Measurements from ENCODE around the gene TRAPPC10.

TRAPPC10 gene

DNA sequence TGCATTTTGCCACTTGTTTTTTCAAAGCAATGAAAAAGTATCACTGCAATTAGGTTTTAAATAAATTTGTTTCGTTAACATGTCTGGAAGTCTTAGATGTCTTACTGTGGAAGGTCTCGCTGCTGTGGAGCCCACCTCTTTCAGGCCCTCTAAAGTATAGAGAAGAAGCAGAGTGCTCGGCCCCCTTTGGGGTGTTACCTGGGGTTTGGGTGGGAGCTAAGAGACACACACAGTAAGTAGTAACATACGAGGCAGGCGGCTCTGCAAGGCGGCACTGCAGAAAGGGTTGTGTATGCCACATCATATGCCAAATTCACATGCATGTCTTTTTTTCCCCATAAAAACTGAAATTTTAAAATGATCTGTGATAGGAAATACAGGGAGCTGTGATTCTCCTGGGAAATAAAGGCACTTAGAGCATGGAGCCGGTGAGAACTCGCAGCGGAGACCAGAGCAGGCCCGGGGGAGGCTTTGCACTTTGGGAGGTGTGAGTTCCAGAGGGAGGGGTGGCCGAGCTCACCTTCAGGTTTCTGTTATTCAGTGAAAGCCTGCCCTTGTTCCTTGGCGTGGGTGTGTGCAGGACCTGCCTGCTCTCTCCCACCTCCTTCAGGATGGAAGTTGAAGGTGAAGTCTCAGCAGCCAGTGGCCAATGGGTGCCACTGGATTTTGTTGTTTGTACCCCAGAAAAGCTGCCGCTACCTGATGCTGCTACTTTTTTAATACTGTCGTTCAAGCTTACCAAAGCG lies 59.4 kb downstream of the TRAPPC10 start:
- no peaks in the 10 kb centered on the region for H3K79me2 ChIP-seq (ENCODE audit: insufficient read depth, low read depth)
- TF ChIP-seq, protein P1, sequence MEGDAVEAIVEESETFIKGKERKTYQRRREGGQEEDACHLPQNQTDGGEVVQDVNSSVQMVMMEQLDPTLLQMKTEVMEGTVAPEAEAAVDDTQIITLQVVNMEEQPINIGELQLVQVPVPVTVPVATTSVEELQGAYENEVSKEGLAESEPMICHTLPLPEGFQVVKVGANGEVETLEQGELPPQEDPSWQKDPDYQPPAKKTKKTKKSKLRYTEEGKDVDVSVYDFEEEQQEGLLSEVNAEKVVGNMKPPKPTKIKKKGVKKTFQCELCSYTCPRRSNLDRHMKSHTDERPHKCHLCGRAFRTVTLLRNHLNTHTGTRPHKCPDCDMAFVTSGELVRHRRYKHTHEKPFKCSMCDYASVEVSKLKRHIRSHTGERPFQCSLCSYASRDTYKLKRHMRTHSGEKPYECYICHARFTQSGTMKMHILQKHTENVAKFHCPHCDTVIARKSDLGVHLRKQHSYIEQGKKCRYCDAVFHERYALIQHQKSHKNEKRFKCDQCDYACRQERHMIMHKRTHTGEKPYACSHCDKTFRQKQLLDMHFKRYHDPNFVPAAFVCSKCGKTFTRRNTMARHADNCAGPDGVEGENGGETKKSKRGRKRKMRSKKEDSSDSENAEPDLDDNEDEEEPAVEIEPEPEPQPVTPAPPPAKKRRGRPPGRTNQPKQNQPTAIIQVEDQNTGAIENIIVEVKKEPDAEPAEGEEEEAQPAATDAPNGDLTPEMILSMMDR (conservative IDR thresholded peaks at IDR 0.05; ENCODE audit: low read depth, low read length), result no peak
- no peak overlapping the region for H3K4me2 ChIP-seq
- H3K9ac ChIP-seq, result no peak overlapping the region
- no peak overlapping the region for H3K27ac ChIP-seq
- H3K4me3 ChIP-seq (IDR thresholded peaks at IDR 0.05; ENCODE audit: insufficient read depth, low read depth, low read length), result no peak overlapping the region
- no peaks in the 10 kb centered on the region for H4K20me1 ChIP-seq (ENCODE audit: insufficient read depth)
- no peak overlapping the region for H2AFZ ChIP-seq (ENCODE audit: low read depth)
- no peaks in the 10 kb centered on the region; the same call in 1 of the 2 replicates for H3K36me3 ChIP-seq (ENCODE audit: insufficient read depth)
- no peaks in the 10 kb centered on the region for H3K4me1 ChIP-seq (ENCODE audit: low read depth, poor library complexity, severe bottlenecking)
- H3K27me3 ChIP-seq (ENCODE audit: insufficient read depth, low read depth), result no peaks in the 10 kb centered on the region

DNA sequence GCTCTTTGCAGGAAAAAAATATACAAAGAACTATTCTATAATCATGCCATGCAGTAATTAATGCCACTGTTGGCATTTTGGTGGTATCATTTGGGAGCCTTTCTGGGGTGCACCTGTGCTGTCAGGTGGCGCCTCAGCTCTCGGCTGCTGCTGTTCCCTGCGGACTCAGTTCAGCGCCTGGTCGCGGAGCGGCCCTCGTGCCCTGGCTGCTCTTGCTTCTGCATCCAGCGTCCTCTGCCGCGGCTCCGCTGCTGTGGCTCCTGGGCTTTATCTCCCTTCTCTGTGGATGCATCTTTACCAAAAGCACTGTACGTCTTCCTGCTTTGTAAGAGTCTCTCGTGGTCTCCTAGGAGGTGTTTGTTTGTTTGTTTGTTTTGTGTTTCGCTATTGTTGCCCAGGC lies 60.0 kb downstream of the TRAPPC10 start:
- H3K27me3 ChIP-seq (ENCODE audit: insufficient read depth, low read depth), result no peaks in the 10 kb centered on the region
- no peak overlapping the region for H2AFZ ChIP-seq (ENCODE audit: low read depth)
- no peak overlapping the region for H3K4me2 ChIP-seq
- no peaks in the 10 kb centered on the region for H3K79me2 ChIP-seq (ENCODE audit: insufficient read depth, low read depth)
- H3K9ac ChIP-seq, result no peak overlapping the region
- H3K4me1 ChIP-seq (ENCODE audit: low read depth, poor library complexity, severe bottlenecking), result no peaks in the 10 kb centered on the region
- H3K4me3 ChIP-seq (IDR thresholded peaks at IDR 0.05; ENCODE audit: insufficient read depth, low read depth, low read length), result no peak overlapping the region
- H4K20me1 ChIP-seq (ENCODE audit: insufficient read depth), result no peaks in the 10 kb centered on the region
- H3K27ac ChIP-seq, result no peak overlapping the region
- TF ChIP-seq, protein P1 (conservative IDR thresholded peaks at IDR 0.05; ENCODE audit: low read depth, low read length), result no peak
- H3K36me3 ChIP-seq (ENCODE audit: insufficient read depth), result no peaks in the 10 kb centered on the region; the same call in 1 of the 2 replicates

DNA sequence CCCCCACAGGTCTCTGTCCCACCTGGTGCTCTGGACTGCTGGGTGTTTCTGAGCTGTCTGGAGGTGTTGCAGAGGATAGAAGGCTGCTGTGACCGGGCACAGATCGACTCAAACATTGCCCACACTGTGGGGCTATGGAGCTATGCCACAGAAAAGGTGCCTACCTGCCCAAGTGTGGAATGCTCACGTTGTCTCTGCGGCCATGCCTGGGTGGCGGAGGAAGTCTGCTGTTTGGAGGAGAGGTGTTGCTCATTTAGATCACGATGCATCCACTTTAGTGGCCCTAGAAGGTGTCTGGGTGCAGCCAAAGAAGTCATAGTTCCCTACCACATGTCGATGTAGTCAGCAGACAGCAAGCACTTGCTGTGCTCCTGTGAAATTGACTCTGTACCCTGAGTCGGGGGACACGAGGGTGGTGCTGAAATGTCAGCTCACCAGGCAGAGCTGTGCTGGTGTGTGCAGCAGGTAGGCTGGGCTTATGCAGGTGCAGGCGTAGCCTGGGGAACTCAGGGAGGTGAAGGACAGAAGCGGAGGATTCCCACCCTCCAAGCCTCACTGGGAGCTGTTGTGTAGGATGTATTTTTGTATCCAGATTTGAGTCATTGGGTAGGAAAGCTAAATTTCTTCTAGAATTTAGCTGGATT lies 62.3 kb downstream of the TRAPPC10 start:
- Histone ChIP-seq H3K27ac (no peak overlapping the region), H3K4me2 (no peak overlapping the region), H3K79me2 (ENCODE audit: insufficient read depth, low read depth) (no peaks in the 10 kb centered on the region), H2AFZ (ENCODE audit: low read depth) (no peak overlapping the region), H3K27me3 (ENCODE audit: insufficient read depth, low read depth) (no peaks in the 10 kb centered on the region), H3K4me3 (IDR thresholded peaks at IDR 0.05; ENCODE audit: insufficient read depth, low read depth, low read length) (no peak overlapping the region), H4K20me1 (ENCODE audit: insufficient read depth) (no peaks in the 10 kb centered on the region), H3K4me1 (ENCODE audit: low read depth, poor library complexity, severe bottlenecking) (no peaks in the 10 kb centered on the region), H3K36me3 (ENCODE audit: insufficient read depth) (no peaks in the 10 kb centered on the region; the same call in 1 of the 2 replicates), H3K9ac (no peak overlapping the region)
- TF ChIP-seq, protein P1 (conservative IDR thresholded peaks at IDR 0.05; ENCODE audit: low read depth, low read length), result no peak

DNA sequence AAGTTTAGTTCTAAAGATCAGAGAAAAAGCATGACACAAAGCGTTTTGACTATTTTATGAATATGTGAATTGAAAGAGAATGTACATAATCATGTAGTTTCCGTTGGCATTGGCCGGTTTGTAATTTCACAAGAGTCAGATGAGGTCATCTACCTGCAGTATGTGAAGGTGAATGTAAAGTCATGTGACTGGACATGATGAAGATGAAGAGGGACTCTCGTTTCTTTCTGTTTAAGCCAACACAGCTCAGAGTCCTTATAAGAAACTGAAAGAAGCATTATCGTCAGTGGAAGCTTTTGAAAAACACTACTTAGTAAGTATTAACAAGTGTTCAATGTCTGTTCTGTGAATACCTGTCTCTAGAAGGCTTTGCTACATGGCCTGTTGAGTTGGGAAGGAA lies 64.2 kb downstream of the TRAPPC10 start:
- no peaks in the 10 kb centered on the region; the same call in 1 of the 2 replicates for H3K36me3 ChIP-seq (ENCODE audit: insufficient read depth)
- TF ChIP-seq, protein P1 (conservative IDR thresholded peaks at IDR 0.05; ENCODE audit: low read depth, low read length), result no peak
- H3K79me2 ChIP-seq (ENCODE audit: insufficient read depth, low read depth), result no peaks in the 10 kb centered on the region
- no peaks in the 10 kb centered on the region for H3K4me1 ChIP-seq (ENCODE audit: low read depth, poor library complexity, severe bottlenecking)
- H3K27me3 ChIP-seq (ENCODE audit: insufficient read depth, low read depth), result no peaks in the 10 kb centered on the region
- no peak overlapping the region for H3K9ac ChIP-seq
- H2AFZ ChIP-seq (ENCODE audit: low read depth), result no peak overlapping the region
- no peak overlapping the region for H3K4me2 ChIP-seq
- no peaks in the 10 kb centered on the region for H4K20me1 ChIP-seq (ENCODE audit: insufficient read depth)
- no peak overlapping the region for H3K4me3 ChIP-seq (IDR thresholded peaks at IDR 0.05; ENCODE audit: insufficient read depth, low read depth, low read length)
- H3K27ac ChIP-seq, result no peak overlapping the region
